Endothelial cell of umbilical vein (primary cell): Measurements from ENCODE around the gene IQSEC3.

Source experiments
- CTCF ChIP-seq, 2 donors: IDR thresholded peaks; 1 replicate in 1 of 2; 2 replicates in 1 of 2; pipeline ENCODE4 v1.5.1; 2011; ENCODE audit warnings: low read length in 2 of 2, mild to moderate bottlenecking in 2 of 2, moderate library complexity in 2 of 2, control low read depth in 1 of 2, inconsistent platforms in 1 of 2, low read depth in 1 of 2; ENCODE audit not compliant: insufficient read depth in 1 of 2; ENCODE audit errors: extremely low read depth in 1 of 2
- EZH2 ChIP-seq: IDR thresholded peaks from 2 replicates; pipeline ENCODE4 v1.6.1; 2012; ENCODE audit warnings: borderline replicate concordance, low read depth, mild to moderate bottlenecking, moderate library complexity, low read length, inconsistent platforms; ENCODE audit not compliant: severe bottlenecking

- TF ChIP-seq CTCF (IDR thresholded peaks at IDR 0.05; ENCODE audit: extremely low read depth in 1 of 2, insufficient read depth in 1 of 2, low read depth in 1 of 2, low read length in 2 of 2) (no peak), EZH2 (no peak)
These were observed 82.3 kb downstream of the IQSEC3 start for GRCh38 chr12:148676-149416.
